ENCODE data around the gene ARHGDIB.

ARHGDIB gene

GRCh38 chr12:14924541-14924940 lies 36.9 kb downstream of the ARHGDIB start:
- DNase-seq = no peak

GRCh38 chr12:14923944-14924343 lies 37.5 kb downstream of the ARHGDIB start:
- no peak for DNase-seq

GRCh38 chr12:14921218-14921617 lies 40.2 kb downstream of the ARHGDIB start:
- no peak for DNase-seq

GRCh38 chr12:14920475-14921126 lies 40.8 kb downstream of the ARHGDIB start:
- DNase-seq = no peak

GRCh38 chr12:14919455-14919854 lies 41.9 kb downstream of the ARHGDIB start:
- DNase-seq = no peak

- DNase-seq = no peak
Measured at GRCh38 chr12:14915736-14916135, 45.7 kb downstream of the ARHGDIB start.

- no peak for DNase-seq
Measured at GRCh38 chr12:14913381-14913781, 48.0 kb downstream of the ARHGDIB start.

GRCh38 chr12:14911131-14911530 lies 50.3 kb downstream of the ARHGDIB start:
- DNase-seq = no peak

- DNase-seq = no peak
Measured at GRCh38 chr12:14910090-14910915, 51.1 kb downstream of the ARHGDIB start.

GRCh38 chr12:14907953-14908352 lies 53.4 kb downstream of the ARHGDIB start:
- no peak for DNase-seq

GRCh38 chr12:14906114-14906513 lies 55.3 kb downstream of the ARHGDIB start:
- no peak for DNase-seq

- no peak for DNase-seq
Measured at GRCh38 chr12:14905269-14906004, 56.0 kb downstream of the ARHGDIB start.

GRCh38 chr12:14904854-14905253 lies 56.5 kb downstream of the ARHGDIB start:
- DNase-seq = no peak

- no peak for DNase-seq
Measured at GRCh38 chr12:14903386-14904098, 57.9 kb downstream of the ARHGDIB start.

- DNase-seq = no peak
Measured at GRCh38 chr12:14902465-14902864, 58.9 kb downstream of the ARHGDIB start.

GRCh38 chr12:14901228-14901562 lies 60.2 kb downstream of the ARHGDIB start:
- no peak for DNase-seq

GRCh38 chr12:14900521-14901227 lies 60.7 kb downstream of the ARHGDIB start:
- no peak for DNase-seq

GRCh38 chr12:14896521-14897169 lies 64.8 kb downstream of the ARHGDIB start:
- DNase-seq = no peak

GRCh38 chr12:14893506-14894250 lies 67.7 kb downstream of the ARHGDIB start:
- DNase-seq = no peak

- DNase-seq = no peak
Measured at GRCh38 chr12:14892726-14893505, 68.5 kb downstream of the ARHGDIB start.

Data from stimulated activated CD4-positive, alpha-beta T cell treated with anti-CD3 and anti-CD28 coated beads, Interleukin-4, amount 100 ng/mL, for 4 hours (primary cell).